AG10803 (cell line): Measurements from ENCODE around the gene RASL12.

Source experiments
- DNase-seq: peaks from one replicate; pipeline ENCODE4 v3.0.0; 2010; ENCODE audit warnings: low read depth
- H3K4me3 ChIP-seq: 2 replicates; pipeline ENCODE4 v1.5.1; 2011; ENCODE audit warnings: mild to moderate bottlenecking, low read length, control low read depth
- CTCF ChIP-seq: conservative IDR thresholded peaks from 2 replicates; pipeline ENCODE4 v1.5.1; 2011; ENCODE audit warnings: mild to moderate bottlenecking, low read length, control low read depth, inconsistent platforms

Gene RASL12

GRCh38 chr15:65054333-65055200, 13.2 kb downstream of the RASL12 start:
- H3K4me3 ChIP-seq = no peak overlapping the region
- DNase-seq = peak; percentile 60
- TF ChIP-seq CTCF = peak; percentile 97

GRCh38 chr15:65052956-65053355, 14.8 kb downstream of the RASL12 start:
- TF ChIP-seq CTCF = no peak

GRCh38 chr15:65051266-65051665, 16.5 kb downstream of the RASL12 start:
- no peak for TF ChIP-seq CTCF

More at GRCh38 chr15:65052956-65053355, 14.8 kb downstream of the RASL12 start:
- no peak for DNase-seq
- no peak overlapping the region for H3K4me3 ChIP-seq

GRCh38 chr15:65050270-65050669, 17.5 kb downstream of the RASL12 start:
- no peak for DNase-seq
- TF ChIP-seq CTCF = no peak

More at GRCh38 chr15:65051266-65051665, 16.5 kb downstream of the RASL12 start:
- H3K4me3 ChIP-seq = no peak overlapping the region
- no peak for DNase-seq

GRCh38 chr15:65049418-65049840, 18.4 kb downstream of the RASL12 start:
- H3K4me3 ChIP-seq = peak overlapping the region; percentile 60
- TF ChIP-seq CTCF = no peak
- DNase-seq = peak; percentile 91

More at GRCh38 chr15:65050270-65050669, 17.5 kb downstream of the RASL12 start:
- no peak overlapping the region for H3K4me3 ChIP-seq

GRCh38 chr15:65048241-65048640, 19.6 kb downstream of the RASL12 start:
- no peak for DNase-seq
- no peak overlapping the region for H3K4me3 ChIP-seq
- no peak for TF ChIP-seq CTCF
